ENCODE data around the gene NTNG2. TPM values are rescaled to one million over a fixed set of nuclear protein-coding genes. Genes with fewer than 3 reads are reported as not detected.

NTNG2 gene
- total and polyA plus RNA-seq, 10 of the 15 experiments (the other 5 are each of a cell fraction or from before 2014, with no cell fraction given), result 0.37 to 0.79 (median 0.45) TPM; not detected in 6

DNA sequence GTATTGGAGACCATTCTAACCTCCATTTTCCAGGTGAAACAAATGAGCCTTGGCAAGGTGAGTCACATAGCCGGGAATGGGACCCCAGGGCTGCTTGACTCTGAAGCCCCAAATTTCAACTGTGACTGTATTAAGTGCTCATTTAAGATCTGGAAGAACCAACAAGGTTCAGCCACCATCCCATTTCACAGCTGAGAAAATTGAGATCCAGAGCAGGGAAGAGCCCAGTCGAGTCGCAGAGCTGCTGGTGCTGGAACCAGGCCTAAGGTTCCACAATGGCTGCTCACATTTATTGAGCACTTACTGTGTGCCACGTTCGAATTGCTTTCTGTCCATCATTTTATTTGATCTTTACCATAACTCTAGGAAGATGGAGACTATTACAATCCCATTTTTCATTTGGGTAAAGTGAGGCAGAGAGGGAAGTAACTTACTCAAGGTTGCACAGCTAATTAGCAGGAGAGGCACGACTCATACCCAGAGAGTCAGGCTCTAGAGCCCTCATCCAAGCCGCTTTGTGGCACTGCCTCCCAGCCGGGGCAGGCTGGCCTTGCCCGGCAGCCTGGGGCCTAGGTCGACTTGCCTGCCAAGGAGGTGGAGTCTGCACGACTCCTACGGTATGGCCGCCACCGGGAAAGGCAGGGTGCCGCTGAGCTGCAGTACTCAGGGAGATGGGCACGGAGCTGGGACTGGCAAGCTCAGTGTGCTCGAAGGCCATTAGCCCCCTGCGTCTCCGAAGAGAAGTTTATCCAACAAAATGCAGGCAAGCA lies 4.3 kb upstream of the NTNG2 start:
- Histone ChIP-seq H4K20me1 (ENCODE audit: control insufficient read depth, insufficient read depth) (no peaks in the 10 kb centered on the region; the same call in 1 of the 2 replicates), H3K4me1 (ENCODE audit: control insufficient read depth, insufficient read depth, low read length) (no peaks in the 10 kb centered on the region), H3K4me3 (no peak overlapping the region), H3K27ac (ENCODE audit: control insufficient read depth, insufficient read depth) (no peak overlapping the region), H3K27me3 (replicated peaks in 1 of 2; ENCODE audit: control insufficient read depth in 2 of 2, insufficient read depth in 2 of 2, low read length in 1 of 2) (peaks cover 7 to 8% of the 10 kb centered on the region in 2 experiments; a peak in 3 of 4 replicates), H3K4me2 (ENCODE audit: control insufficient read depth, insufficient read depth) (no peak overlapping the region), H3K79me2 (ENCODE audit: control insufficient read depth, insufficient read depth, low read length) (no peaks in the 10 kb centered on the region), H3K9me3 (replicated peaks; ENCODE audit: control insufficient read depth, insufficient read depth, low read length) (no peaks in the 10 kb centered on the region), H3K9ac (ENCODE audit: control insufficient read depth, insufficient read depth, low read length) (no peak overlapping the region), H2AFZ (ENCODE audit: control insufficient read depth, low read depth, low read length) (no peak overlapping the region), H3K36me3 (ENCODE audit: control insufficient read depth in 2 of 2, insufficient read depth in 2 of 2, low read length in 1 of 2) (no peaks in the 10 kb centered on the region)
- RAD21 ChIA-PET (ENCODE audit: unreplicated experiment), result no interaction called here
- FAIRE-seq (no peak), ATAC-seq (no peak), DNase-seq (ENCODE audit: low read depth, low spot score) (no peak)
- POLR2A ChIA-PET, result no interaction called here
- no peak for TF ChIP-seq SIN3A (IDR thresholded peaks at IDR 0.05; ENCODE audit: low read depth, low read length)
- TF ChIP-seq IRF4 (IDR thresholded peaks at IDR 0.05; ENCODE audit: low read depth, low read length), result no peak
- no peak for TF ChIP-seq JUND (IDR thresholded peaks at IDR 0.05; ENCODE audit: low read depth, low read length)
- no peak for TF ChIP-seq NFYB (IDR thresholded peaks at IDR 0.05; ENCODE audit: insufficient read depth, low read depth, low read length)
- TF ChIP-seq, protein P1, sequence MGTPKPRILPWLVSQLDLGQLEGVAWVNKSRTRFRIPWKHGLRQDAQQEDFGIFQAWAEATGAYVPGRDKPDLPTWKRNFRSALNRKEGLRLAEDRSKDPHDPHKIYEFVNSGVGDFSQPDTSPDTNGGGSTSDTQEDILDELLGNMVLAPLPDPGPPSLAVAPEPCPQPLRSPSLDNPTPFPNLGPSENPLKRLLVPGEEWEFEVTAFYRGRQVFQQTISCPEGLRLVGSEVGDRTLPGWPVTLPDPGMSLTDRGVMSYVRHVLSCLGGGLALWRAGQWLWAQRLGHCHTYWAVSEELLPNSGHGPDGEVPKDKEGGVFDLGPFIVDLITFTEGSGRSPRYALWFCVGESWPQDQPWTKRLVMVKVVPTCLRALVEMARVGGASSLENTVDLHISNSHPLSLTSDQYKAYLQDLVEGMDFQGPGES (IDR thresholded peaks at IDR 0.05), result no peak
- TF ChIP-seq CHD4 (IDR thresholded peaks at IDR 0.05), result no peak
- no peak for TF ChIP-seq EED (IDR thresholded peaks at IDR 0.05; ENCODE audit: low read depth)
- no peak for TF ChIP-seq EGR1 (IDR thresholded peaks at IDR 0.05; ENCODE audit: borderline replicate concordance in 1 of 2, low read depth in 2 of 2, low read length in 2 of 2)
- TF ChIP-seq KAT2A (conservative IDR thresholded peaks at IDR 0.05; ENCODE audit: control insufficient read depth, low read depth, low read length), result no peak
- TF ChIP-seq SMC3 (IDR thresholded peaks at IDR 0.05; ENCODE audit: borderline replicate concordance, low read length), result no peak
- no peak for TF ChIP-seq YBX1 (IDR thresholded peaks at IDR 0.05)
- TF ChIP-seq KDM1A (IDR thresholded peaks at IDR 0.05; ENCODE audit: borderline replicate concordance), result no peak
- TF ChIP-seq PML (IDR thresholded peaks at IDR 0.05; ENCODE audit: low read length), result no peak
- no peak for TF ChIP-seq SREBF2 (IDR thresholded peaks at IDR 0.05; ENCODE audit: low read length)
- TF ChIP-seq CHD2 (IDR thresholded peaks at IDR 0.05; ENCODE audit: borderline replicate concordance, low read depth, low read length), result no peak
- no peak for TF ChIP-seq ETV6 (conservative IDR thresholded peaks at IDR 0.05 in 1 of 2, IDR thresholded peaks at IDR 0.05 in 1 of 2; ENCODE audit: borderline replicate concordance in 1 of 2, low read depth in 1 of 2)
- no peak for TF ChIP-seq EZH2 (IDR thresholded peaks at IDR 0.05; ENCODE audit: borderline replicate concordance, control insufficient read depth, low read depth, low read length)
- intact Hi-C loops (cut with micrococcal nuclease; ENCODE audit: unreplicated experiment) (no loop called here), in situ Hi-C loops (cut with MboI) (no loop called here)
- SMC1A ChIA-PET (ENCODE audit: uncharacterized antibody, unreplicated experiment), result no interaction called here
- no TSS peak for BruUV-seq (replicated peaks)
- WGBS (ENCODE audit: insufficient coverage, insufficient replicate concordance, low lambda C conversion rate, missing lambda C conversion rate), result 45% methylated on average over 19 of the region's 19 CpGs
- CTCF ChIA-PET, result no interaction called here
